ES-I3 (cell line): ENCODE results near the gene KRTAP10-4.
"Not testable (repeated sequence)": the region's sequence is repeated elsewhere in the genome, so short reads cannot be mapped to it uniquely, and the experiment has no call there.

Source experiments
- H3K36me3 ChIP-seq: 2 replicates; pipeline ENCODE4 v1.6.1; 2013; ENCODE audit warnings: mild to moderate bottlenecking, low read length, control low read depth, moderate library complexity; ENCODE audit not compliant: insufficient read depth
- H3K4me1 ChIP-seq: 2 replicates; pipeline ENCODE4 v1.6.1; 2013; ENCODE audit warnings: mild to moderate bottlenecking, control low read depth, low read length; ENCODE audit not compliant: insufficient read depth
- H3K9ac ChIP-seq: 2 replicates; pipeline ENCODE4 v1.6.1; 2013; ENCODE audit warnings: low read depth, mild to moderate bottlenecking, low read length, moderate library complexity
- H3K9me3 ChIP-seq: 2 replicates; pipeline ENCODE4 v1.6.1; 2013; ENCODE audit warnings: mild to moderate bottlenecking, low read length, moderate library complexity; ENCODE audit not compliant: control insufficient read depth, insufficient read depth

The KRTAP10-4 gene, protein sequence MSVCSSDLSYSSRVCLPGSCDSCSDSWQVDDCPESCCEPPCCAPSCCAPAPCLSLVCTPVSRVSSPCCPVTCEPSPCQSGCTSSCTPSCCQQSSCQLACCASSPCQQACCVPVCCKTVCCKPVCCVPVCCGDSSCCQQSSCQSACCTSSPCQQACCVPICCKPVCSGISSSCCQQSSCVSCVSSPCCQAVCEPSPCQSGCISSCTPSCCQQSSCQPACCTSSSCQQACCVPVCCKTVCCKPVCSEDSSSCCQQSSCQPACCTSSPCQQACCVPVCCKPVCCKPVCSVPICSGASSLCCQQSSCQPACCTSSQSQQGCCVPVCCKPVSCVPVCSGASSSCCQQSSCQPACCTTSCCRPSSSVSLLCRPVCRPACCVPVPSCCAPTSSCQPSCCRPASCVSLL

GRCh38 chr21:44573630-44574456 is at the start of gene KRTAP10-4:
Gene KRTAP10-4 (plus strand): TSS chr21:44573729. CDS start chr21:44573759, 30 bp downstream.
- H3K9me3 ChIP-seq, H3K36me3 ChIP-seq, H3K9ac ChIP-seq, H3K4me1 ChIP-seq: not testable (repeated sequence)

DNA sequence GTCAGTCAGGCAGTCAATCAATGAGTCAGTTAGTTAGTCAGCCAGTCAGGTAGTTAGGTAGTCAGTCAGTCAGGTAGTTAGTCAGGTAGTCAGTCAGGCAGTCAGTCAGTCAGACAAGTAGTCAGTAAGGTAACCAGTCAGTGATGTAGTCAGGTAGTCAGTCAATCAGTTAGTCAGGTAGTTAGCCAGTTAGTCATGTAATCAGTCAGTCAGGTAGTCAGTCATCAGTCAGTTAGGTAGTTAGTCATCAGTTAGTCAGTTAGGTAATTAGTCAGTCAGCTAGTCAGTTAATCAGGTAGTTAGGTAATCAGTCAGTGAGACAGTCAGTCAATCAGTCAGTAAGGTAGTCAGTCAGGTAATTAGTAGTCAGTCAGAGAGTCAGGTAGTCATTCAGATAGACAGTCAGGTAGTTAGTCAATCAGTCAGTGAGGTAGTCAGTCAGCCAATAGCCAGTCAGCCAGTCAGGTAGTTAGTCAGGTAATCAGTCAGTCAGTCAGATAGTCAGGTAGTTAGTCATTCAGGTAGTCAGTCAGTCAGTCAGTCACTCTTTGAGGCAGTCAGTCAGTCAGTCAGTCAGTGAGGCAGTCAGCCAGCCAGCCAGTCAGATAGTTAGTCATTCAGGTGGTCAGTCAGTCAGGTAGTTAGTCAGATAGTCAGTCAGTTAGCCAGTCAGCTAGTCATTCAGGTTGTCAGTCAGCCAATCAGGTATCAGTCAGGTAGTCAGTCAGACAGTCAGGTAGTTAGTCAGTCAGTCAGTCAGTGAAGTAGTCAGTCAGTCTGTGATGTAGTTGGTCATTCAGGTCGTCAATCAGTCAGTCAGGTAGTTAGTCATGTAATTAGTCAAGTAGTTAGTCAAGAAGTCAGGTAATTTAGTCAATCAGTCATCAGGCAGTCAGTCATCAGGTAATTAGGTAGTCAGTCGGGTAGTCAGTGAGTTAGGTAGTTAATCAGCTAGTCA is 48.8 kb upstream of the KRTAP10-4 start:
- no peak overlapping the region for H3K9ac ChIP-seq
- no peaks in the 10 kb centered on the region for H3K36me3 ChIP-seq
- no peaks in the 10 kb centered on the region for H3K4me1 ChIP-seq
- no peaks in the 10 kb centered on the region for H3K9me3 ChIP-seq

DNA sequence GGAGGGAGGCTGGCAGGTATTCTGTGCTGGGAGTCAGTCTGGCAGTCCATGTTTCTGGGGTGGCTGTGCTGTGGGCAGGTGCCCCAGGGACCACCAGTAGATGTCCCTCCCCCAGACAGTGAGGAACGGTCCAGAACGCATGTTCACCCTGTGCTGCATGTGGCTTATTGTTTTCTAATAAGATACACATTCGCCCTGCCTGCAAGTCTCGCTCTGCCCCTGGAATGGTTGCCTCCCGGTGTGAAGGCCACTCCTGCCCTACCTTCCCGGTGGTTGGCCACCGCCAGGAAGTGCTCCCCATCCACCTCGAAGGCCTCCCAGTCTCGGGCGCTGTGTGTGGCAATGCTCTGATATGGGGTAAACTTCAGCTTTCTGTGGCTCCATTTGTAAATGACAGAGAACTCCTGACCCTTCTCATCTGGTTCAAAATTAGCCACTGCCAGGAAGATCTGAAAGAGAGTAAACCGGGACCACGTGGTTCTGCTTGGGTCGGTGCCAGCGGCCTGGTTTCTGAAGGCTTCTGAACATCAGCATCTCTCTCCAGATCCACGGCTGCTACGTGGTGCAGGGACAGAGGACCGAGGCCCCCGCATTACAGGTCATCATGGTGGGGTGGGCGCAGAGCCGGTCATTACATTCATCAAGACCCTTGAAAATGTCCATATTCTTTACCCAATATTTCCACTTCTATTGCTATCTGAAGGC is 48.0 kb upstream of the KRTAP10-4 start:
- Histone ChIP-seq H3K9ac (no peak overlapping the region), H3K9me3 (no peaks in the 10 kb centered on the region), H3K4me1 (no peaks in the 10 kb centered on the region), H3K36me3 (no peaks in the 10 kb centered on the region)

GRCh38 chr21:44526096-44526997 is 47.2 kb upstream of the KRTAP10-4 start:
- H3K9me3 ChIP-seq, result no peaks in the 10 kb centered on the region
- no peaks in the 10 kb centered on the region for H3K4me1 ChIP-seq
- H3K9ac ChIP-seq, result no peak overlapping the region
- H3K36me3 ChIP-seq, result no peaks in the 10 kb centered on the region

DNA sequence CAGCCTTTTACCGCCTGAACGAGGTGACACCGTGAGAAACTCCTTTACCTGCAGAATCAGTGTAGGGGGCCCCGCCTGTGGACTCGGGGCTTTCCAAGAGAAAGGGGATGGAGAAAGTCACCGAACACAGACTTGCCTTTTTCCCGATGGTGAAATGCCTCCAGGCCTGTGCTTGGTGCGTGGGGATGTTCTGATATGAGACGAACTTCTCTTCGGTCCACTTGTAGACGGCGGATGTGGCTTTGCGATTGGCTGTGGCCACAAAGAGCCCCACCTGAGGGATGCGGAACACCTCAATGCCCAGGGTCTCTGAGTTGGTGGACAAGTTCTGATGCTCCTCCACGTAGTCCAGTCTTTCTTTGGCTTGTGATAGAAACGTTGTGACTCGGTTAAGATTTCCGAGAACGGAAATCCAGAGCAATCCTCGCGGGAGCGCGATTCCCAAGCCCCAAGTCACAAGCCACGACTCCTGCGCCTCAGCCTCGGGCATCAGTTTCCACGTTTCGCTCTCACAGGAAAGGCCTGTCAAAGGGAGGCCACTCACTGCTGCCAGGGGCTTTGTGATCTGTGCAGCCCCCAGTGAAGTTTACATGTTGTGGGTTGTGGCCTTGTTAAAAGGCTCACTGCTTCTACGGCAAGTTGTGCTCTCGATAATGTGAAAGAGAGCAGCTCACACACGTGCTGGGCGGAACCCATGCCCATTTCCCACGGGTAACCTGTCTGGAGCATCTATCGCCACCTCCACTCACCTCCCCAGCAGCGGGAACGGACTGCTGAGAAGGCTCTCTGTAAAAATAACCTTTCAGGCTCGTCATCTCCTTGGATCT is 46.2 kb upstream of the KRTAP10-4 start:
- Histone ChIP-seq H3K4me1 (no peaks in the 10 kb centered on the region), H3K9ac (no peak overlapping the region), H3K36me3 (no peaks in the 10 kb centered on the region), H3K9me3 (no peaks in the 10 kb centered on the region)

- H3K36me3 ChIP-seq, result no peaks in the 10 kb centered on the region
- H3K9ac ChIP-seq, result no peak overlapping the region
- H3K9me3 ChIP-seq, result no peaks in the 10 kb centered on the region
- no peaks in the 10 kb centered on the region for H3K4me1 ChIP-seq
Measured at GRCh38 chr21:44527983-44528633, 45.4 kb upstream of the KRTAP10-4 start.

- no peak overlapping the region for H3K9ac ChIP-seq
- H3K36me3 ChIP-seq, result no peaks in the 10 kb centered on the region
- no peaks in the 10 kb centered on the region for H3K9me3 ChIP-seq
- no peaks in the 10 kb centered on the region for H3K4me1 ChIP-seq
Measured at GRCh38 chr21:44528634-44528995, 44.9 kb upstream of the KRTAP10-4 start.

- Histone ChIP-seq H3K4me1 (no peaks in the 10 kb centered on the region), H3K9me3 (no peaks in the 10 kb centered on the region), H3K36me3 (no peaks in the 10 kb centered on the region), H3K9ac (no peak overlapping the region)
Measured at GRCh38 chr21:44529011-44529421, 44.5 kb upstream of the KRTAP10-4 start.

GRCh38 chr21:44529503-44530125 is 43.9 kb upstream of the KRTAP10-4 start:
- no peaks in the 10 kb centered on the region for H3K36me3 ChIP-seq
- no peaks in the 10 kb centered on the region for H3K4me1 ChIP-seq
- H3K9me3 ChIP-seq, result no peaks in the 10 kb centered on the region

DNA sequence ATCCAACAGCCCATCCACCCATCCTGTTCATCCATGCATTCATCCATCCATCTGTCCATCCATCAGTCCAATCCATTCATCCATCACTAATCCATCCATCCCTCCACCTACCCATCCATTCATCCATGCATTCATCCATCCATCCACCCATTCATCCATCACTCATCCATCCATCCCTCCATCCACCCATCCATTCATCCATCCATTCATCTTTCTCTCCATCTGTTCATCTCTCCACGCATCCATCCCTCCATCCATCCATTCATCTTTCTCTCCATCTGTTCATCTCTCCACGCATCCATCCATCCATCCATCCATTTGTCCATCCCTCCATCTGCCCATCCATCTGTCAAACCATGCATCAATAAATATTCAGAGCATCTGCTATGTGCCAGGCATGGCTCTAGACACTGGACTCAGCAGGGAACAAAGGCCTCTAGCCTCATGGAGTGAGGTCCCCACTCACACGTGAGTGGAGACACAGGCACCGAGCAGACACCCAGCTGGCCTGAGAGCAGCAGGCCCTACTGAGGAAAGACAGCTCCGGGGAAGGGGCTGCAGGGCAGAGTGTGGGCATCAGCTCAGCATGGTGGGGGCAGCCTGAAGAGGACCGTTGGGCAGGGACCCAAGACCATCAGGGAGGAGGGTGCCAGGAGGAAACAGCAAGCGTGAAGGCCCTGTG is 43.2 kb upstream of the KRTAP10-4 start:
- H3K36me3 ChIP-seq, result no peaks in the 10 kb centered on the region
- H3K4me1 ChIP-seq, result no peaks in the 10 kb centered on the region
- H3K9me3 ChIP-seq, result no peaks in the 10 kb centered on the region
- H3K9ac ChIP-seq, result no peak overlapping the region

More at GRCh38 chr21:44529503-44530125, 43.9 kb upstream of the KRTAP10-4 start:
- H3K9ac ChIP-seq, result no peak overlapping the region

GRCh38 chr21:44530903-44531605 is 42.5 kb upstream of the KRTAP10-4 start:
- Histone ChIP-seq H3K4me1 (no peaks in the 10 kb centered on the region), H3K36me3 (no peaks in the 10 kb centered on the region), H3K9ac (no peak overlapping the region), H3K9me3 (no peaks in the 10 kb centered on the region)
